ENCODE data around the gene IRGQ.

GRCh38 chr19:43642531-43642930, 46.6 kb upstream of the IRGQ start:
- TF ChIP-seq, protein P1, sequence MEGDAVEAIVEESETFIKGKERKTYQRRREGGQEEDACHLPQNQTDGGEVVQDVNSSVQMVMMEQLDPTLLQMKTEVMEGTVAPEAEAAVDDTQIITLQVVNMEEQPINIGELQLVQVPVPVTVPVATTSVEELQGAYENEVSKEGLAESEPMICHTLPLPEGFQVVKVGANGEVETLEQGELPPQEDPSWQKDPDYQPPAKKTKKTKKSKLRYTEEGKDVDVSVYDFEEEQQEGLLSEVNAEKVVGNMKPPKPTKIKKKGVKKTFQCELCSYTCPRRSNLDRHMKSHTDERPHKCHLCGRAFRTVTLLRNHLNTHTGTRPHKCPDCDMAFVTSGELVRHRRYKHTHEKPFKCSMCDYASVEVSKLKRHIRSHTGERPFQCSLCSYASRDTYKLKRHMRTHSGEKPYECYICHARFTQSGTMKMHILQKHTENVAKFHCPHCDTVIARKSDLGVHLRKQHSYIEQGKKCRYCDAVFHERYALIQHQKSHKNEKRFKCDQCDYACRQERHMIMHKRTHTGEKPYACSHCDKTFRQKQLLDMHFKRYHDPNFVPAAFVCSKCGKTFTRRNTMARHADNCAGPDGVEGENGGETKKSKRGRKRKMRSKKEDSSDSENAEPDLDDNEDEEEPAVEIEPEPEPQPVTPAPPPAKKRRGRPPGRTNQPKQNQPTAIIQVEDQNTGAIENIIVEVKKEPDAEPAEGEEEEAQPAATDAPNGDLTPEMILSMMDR (IDR thresholded peaks at IDR 0.05; ENCODE audit: low read depth, low read length, poor library complexity, severe bottlenecking): no peak
- TF ChIP-seq EZH2phosphoT487 (IDR thresholded peaks at IDR 0.05; ENCODE audit: borderline replicate concordance, low read length): no peak

Data from DOHH2 (cell line).